Activated CD4-positive, alpha-beta T cell treated with anti-CD3 and anti-CD28 coated beads, Interleukin-2, amount 10 ng/mL, durations not matched to agents 24 days and 14 days (primary cell): ENCODE results near the gene MFSD12. TPM values are rescaled to one million over a fixed set of nuclear protein-coding genes. Genes with fewer than 3 reads are reported as not detected.
A peak's percentile ranks its signal among the peaks of the same experiment; 100 is the strongest.

Experiments
- DNase-seq: peaks from one replicate; pipeline ENCODE4 v3.0.0; 2022
- H3K27ac Mint-ChIP-seq: one replicate; pipeline ENCODE4 v1.8.0; 2022; ENCODE audit warnings: mild to moderate bottlenecking, mixed read lengths
- H3K27me3 Mint-ChIP-seq: one replicate; pipeline ENCODE4 v1.8.0; 2022; ENCODE audit warnings: mixed read lengths
- H3K36me3 Mint-ChIP-seq: one replicate; pipeline ENCODE4 v1.8.0; 2022; ENCODE audit warnings: low read depth, mild to moderate bottlenecking, mixed read lengths
- H3K4me1 Mint-ChIP-seq: one replicate; pipeline ENCODE4 v1.8.0; 2021; ENCODE audit warnings: mixed read lengths
- H3K4me3 Mint-ChIP-seq: one replicate; pipeline ENCODE4 v1.8.0; 2022; ENCODE audit warnings: mild to moderate bottlenecking, moderate library complexity, mixed read lengths
- H3K9me3 Mint-ChIP-seq: one replicate; pipeline ENCODE4 v1.8.0; 2021; ENCODE audit warnings: mixed read lengths
- intact Hi-C: fragments of 100-400 bp; cut with micrococcal nuclease; formaldehyde crosslinking; loops from one replicate; pipeline ENCODE4 v1.15.1; 2023
- total RNA-seq: library from RNA; stranded (reverse); gene quantifications from 2 replicates; pipeline ENCODE4 v1.2.3, GENCODE V29; 2022

MFSD12 gene
- total RNA-seq, 1 donor from 2014 or later = 119 TPM

DNA sequence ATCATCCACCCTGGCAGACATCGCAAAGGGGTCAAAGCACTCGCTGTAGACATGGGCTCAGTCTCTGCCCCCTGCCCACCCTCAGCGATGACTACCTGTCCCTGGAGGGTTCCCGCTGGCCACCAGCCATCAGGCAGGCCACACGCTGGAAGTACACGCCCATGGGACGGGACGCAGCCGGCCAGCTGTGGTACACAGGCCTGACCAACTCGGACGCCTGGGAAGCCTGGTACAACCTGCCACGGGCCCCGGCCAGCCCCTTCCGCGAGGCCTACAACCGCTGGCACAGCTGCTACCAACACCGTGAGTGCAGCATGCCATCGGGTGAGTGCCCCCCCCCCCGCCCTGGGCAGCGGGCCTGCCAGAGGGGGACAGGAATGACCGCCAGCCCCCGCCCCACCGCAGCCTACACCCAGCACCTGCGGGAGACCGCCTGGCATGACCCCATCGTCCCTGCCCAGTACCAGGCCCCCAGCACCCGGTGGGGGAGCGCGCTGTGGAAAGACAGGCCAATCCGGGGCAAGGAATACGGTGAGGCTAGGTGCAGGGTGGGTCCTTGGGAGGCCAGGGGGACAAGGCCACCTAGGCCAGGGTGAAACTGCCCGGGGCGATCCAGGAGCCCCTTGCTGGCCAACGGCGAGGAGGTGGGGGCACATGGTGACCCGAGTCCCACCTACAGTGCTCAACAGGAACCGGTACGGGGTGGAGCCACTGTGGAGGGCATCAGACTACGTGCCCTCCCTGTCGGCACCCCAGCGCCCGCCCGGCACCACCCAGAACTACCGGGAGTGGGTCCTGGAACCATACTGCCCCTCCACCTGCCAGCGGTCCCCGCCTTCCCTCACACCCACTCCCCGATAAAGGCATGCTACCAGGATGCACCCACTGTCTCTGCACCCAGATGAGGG, 14.0 kb downstream of the MFSD12 start:
- H3K27ac Mint-ChIP-seq = no peak overlapping the region
- H3K4me3 Mint-ChIP-seq = no peak overlapping the region
- intact Hi-C loops = no loop called here
- no peaks in the 10 kb centered on the region for H3K27me3 Mint-ChIP-seq
- no peaks in the 10 kb centered on the region for H3K9me3 Mint-ChIP-seq
- peaks cover 24% of the 10 kb centered on the region for H3K36me3 Mint-ChIP-seq
- H3K4me1 Mint-ChIP-seq = peaks cover 8% of the 10 kb centered on the region
- no peak for DNase-seq

DNA sequence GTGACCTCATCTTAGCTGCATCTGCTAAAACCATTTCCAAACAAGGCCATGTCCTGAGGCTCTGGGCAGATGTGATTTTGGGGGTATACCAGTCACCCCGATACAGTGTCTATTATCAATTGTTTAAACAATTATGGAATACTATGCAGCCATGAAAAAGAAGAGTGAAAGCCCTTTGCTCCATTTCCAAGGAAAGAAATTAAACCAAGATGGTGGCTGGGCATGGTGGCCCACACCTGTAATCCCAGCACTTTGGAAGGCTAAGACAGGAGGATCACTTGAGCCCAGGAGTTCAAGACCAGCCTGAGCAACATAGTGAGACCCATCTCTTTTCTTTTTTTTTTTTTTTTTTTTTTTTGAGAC, 17.6 kb downstream of the MFSD12 start:
- DNase-seq = no peak
- no peaks in the 10 kb centered on the region for H3K9me3 Mint-ChIP-seq
- no peak overlapping the region for H3K4me3 Mint-ChIP-seq
- H3K27me3 Mint-ChIP-seq = no peaks in the 10 kb centered on the region
- H3K36me3 Mint-ChIP-seq = peaks cover 24% of the 10 kb centered on the region
- peaks cover 2% of the 10 kb centered on the region for H3K4me1 Mint-ChIP-seq
- no peak overlapping the region for H3K27ac Mint-ChIP-seq
- intact Hi-C loops = no loop called here

DNA sequence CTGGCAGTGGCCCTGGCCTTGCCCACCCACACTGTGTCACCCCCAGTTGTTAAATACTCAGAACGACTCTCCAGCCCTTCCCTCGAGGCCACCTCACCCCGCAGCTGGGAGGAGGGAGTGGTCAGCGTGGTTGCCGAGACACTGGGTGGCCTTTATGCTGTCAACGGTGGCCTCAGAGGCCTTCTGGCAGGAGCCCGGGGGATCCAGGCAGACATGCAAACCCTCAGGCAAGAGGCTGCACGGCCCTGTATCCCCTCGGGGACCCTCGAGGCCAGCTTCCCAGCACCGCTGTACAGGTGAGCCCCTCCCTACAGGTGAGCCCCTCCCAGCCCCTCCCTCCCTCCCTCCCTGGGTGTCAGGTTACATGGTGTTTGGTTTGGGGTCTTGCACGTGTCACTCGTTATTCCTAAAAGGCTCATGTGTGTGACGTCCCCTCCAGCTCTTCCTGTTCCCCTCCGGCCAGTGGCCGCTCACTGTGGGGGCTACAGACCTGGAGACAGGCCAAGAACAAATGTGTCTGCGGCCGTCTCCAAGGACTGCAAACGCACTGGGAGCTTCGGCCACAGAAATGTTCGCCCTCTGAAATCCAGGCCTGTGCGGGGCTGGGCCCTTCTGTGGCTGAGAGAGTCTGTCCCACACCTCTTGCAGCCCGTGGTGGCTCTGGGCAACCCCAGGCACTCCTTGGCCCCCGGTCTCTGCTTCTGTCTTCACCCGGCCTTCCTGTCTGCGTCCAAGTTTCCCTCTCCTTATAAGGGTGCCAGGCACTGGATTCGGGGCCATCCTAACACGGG, 18.2 kb downstream of the MFSD12 start, which contains the start of gene TEKTIP1:
Gene TEKTIP1, plus strand, starts transcription at position 210 of the 791 bp plus-strand sequence. Its CDS starts 4 bp downstream, at position 214.
- no peak within 1 kb of the TSS for H3K27ac Mint-ChIP-seq

DNA sequence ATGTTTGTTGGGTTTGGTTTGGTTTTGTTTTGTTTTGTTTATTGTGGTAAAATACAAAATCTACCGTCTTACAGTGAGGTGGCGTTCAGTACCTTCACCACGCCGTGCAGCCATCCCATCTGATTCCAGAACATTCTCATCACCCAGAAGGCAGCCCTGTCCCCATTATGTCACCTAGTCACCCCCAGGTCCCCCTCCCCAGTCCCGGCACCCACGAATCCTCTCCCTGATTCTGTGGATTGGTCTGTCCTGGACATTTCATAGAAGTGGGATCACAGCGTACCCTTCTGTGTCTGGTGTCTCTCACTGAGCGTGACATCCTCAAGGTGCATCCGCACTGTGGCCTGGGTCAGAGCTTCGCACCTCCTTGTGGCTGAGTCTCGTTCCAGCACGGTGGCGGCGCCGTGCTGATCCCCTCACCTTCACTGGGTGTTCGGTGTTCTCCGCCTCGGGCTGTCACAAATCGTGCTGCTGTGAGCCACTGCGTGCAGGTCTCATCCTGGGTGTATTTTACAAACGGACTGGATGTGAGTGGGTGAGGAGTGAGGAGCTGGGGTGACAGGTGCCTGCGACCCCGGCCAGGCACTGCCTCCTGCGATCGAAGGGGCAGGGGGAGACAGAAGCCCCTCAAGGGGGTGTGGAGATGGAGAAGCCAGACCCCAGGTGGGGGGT, 19.0 kb downstream of the MFSD12 start:
- DNase-seq = no peak
- Mint-ChIP-seq H3K4me1 (peaks cover 2% of the 10 kb centered on the region), H3K27ac (no peak overlapping the region), H3K9me3 (no peaks in the 10 kb centered on the region), H3K27me3 (no peaks in the 10 kb centered on the region), H3K36me3 (peaks cover 31% of the 10 kb centered on the region), H3K4me3 (no peak overlapping the region)
- intact Hi-C loops = no loop called here

More for the DNA sequence above, 18.2 kb downstream of the MFSD12 start, which contains the start of gene TEKTIP1:
- H3K9me3 Mint-ChIP-seq = no peaks in the 10 kb centered on the region
- intact Hi-C loops = no loop called here
- peaks cover 2% of the 10 kb centered on the region for H3K4me1 Mint-ChIP-seq
- H3K27me3 Mint-ChIP-seq = no peaks in the 10 kb centered on the region
- DNase-seq = no peak
- H3K4me3 Mint-ChIP-seq = no peak within 1 kb of the TSS
- peaks cover 27% of the 10 kb centered on the region for H3K36me3 Mint-ChIP-seq

DNA sequence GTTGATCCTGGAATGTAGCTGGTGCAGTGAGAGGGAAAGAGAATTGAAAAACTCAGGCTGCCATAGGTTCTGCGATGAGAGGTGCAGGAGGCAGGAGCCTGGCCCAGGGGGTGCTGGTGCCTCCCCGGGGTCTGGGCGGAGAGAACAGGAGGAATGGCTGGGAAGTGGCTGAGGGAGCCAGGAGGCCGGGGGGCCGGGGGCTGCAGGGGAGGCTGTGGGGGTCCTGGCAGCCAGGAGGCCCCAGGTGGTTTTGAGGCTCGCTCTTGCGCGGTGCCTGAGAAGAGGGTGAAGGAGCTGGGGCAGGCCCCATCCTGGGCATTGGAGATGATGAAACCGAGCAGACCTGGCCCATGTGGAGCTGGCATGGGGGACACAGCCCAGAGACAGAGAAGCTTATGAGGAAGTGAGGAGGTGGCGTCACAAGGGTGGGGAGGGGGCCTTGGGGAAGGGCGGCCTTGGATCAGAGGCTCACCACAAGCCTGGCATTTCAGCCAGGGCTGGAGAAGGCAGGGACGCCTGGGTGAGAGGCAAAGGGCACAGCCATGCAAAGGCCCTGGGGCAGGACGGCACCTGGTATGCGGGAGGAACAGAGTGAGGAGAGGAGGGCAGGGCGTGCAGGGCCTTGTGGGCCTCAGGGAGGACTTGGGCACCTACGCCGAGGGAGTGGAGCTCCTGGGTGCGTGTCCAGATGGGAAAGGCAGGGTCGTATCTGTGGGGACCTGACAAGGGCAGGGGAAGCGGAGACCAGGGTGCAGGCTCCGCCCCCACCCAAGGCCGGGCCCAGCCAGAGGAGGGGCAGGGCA, 19.7 kb downstream of the MFSD12 start:
- Mint-ChIP-seq H3K4me1 (peaks cover 2% of the 10 kb centered on the region), H3K9me3 (no peaks in the 10 kb centered on the region), H3K4me3 (no peak overlapping the region), H3K27ac (no peak overlapping the region), H3K36me3 (peaks cover 31% of the 10 kb centered on the region), H3K27me3 (no peaks in the 10 kb centered on the region)
- intact Hi-C loops = no loop called here
- no peak for DNase-seq

DNA sequence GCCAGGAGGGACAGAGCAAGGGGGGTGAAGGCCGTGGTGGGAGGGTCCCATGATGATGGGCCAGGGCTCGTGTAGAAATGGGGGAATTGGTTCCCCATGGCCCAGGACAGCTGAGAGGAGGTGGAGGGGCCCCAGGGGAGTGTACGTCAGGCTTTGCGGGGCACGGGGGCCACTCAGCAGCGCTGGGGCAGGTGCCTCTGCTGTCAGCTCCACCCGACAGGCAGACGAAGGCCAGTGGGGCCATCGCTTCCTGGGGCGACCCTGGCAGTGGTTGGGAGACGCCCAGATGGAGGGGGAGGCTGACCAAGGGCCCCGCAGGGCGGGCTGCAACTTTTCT, 20.3 kb downstream of the MFSD12 start:
- Mint-ChIP-seq H3K27ac (peak overlapping the region; percentile 58), H3K4me3 (no peak overlapping the region), H3K4me1 (peaks cover 2% of the 10 kb centered on the region), H3K9me3 (no peaks in the 10 kb centered on the region), H3K36me3 (peaks cover 34% of the 10 kb centered on the region), H3K27me3 (no peaks in the 10 kb centered on the region)
- intact Hi-C loops = no loop called here
- no peak for DNase-seq

DNA sequence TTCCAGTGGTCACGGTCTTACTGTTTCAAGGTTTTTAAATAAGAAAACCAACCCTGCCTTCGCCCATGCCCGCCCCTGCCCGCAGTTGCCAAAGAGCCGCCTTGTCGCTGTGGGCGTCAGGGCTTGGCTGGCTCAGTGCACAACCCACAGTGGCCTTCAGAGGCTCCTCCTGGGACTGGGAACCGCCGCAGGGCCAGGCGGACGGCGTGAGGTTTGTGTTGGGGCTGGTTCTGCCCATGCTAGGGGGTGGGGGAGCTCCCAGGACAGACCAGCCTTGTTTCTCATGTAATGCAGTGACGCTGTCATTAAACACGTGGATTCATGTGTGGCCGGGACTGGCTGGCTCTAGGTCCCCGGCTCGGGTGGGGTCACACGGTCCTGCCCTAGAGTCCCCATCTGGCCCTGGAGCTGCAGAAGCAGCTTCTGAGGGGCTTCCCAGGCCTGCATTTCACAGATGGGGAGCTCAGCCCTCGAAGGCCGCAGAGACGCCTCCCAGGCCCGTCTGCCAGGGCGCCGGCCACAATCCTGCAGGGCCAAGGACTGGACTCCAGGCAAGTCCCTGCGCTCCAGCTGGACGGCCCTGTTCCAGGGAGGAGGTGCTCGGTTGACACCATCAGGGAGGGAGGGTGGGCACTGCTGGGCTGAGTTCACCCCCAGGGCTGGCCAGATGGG, 20.8 kb downstream of the MFSD12 start:
- no peak for DNase-seq
- peaks cover 34% of the 10 kb centered on the region for H3K36me3 Mint-ChIP-seq
- peaks cover 2% of the 10 kb centered on the region for H3K4me1 Mint-ChIP-seq
- H3K4me3 Mint-ChIP-seq = no peak overlapping the region
- intact Hi-C loops = no loop called here
- H3K9me3 Mint-ChIP-seq = no peaks in the 10 kb centered on the region
- H3K27me3 Mint-ChIP-seq = no peaks in the 10 kb centered on the region
- H3K27ac Mint-ChIP-seq = no peak overlapping the region

DNA sequence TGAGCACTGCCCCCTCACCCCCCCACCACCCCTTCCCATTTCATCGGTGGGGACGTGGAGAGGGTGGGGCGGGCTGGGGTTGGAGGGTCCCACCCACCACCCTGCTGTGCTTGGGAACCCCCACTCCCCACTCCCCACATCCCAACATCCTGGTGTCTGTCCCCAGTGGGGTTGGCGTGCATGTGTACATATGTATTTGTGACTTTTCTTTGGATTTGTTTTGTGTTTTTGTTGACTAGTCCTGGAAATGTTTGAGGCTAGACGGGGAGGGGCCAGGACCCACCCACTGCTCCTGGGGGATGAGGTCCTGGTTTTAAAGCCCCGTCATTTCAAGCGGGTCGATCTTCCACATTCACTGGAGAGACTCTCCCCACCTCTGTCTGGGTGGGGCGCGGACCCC, 21.4 kb downstream of the MFSD12 start:
- intact Hi-C loops = no loop called here
- peaks cover 40% of the 10 kb centered on the region for H3K36me3 Mint-ChIP-seq
- DNase-seq = no peak
- H3K27me3 Mint-ChIP-seq = no peaks in the 10 kb centered on the region
- no peaks in the 10 kb centered on the region for H3K9me3 Mint-ChIP-seq
- H3K4me1 Mint-ChIP-seq = peaks cover 2% of the 10 kb centered on the region
- H3K27ac Mint-ChIP-seq = peak overlapping the region; percentile 52
- no peak overlapping the region for H3K4me3 Mint-ChIP-seq

DNA sequence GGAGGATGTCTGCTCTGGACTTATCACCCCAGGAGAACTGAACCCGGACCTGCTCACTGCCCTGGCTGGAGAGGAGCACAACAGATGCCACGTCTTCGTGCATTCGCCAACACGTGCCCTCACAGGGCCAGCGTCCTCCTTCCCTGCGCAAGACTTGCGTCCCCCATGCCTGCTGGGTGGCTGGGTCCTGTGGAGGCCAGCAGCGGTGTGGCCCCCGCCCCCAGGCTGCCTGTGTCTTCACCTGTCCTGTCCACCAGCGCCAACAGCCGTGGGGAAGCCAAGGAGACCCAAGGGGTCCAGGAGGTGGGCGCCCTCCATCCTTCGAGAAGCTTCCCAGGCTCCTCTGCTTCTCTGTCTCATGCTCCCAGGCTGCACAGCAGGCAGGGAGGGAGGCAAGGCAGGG, 21.8 kb downstream of the MFSD12 start:
- DNase-seq = no peak
- Mint-ChIP-seq H3K36me3 (peaks cover 40% of the 10 kb centered on the region), H3K4me1 (peaks cover 2% of the 10 kb centered on the region), H3K27ac (no peak overlapping the region), H3K9me3 (no peaks in the 10 kb centered on the region), H3K4me3 (no peak overlapping the region), H3K27me3 (no peaks in the 10 kb centered on the region)
- intact Hi-C loops = no loop called here

DNA sequence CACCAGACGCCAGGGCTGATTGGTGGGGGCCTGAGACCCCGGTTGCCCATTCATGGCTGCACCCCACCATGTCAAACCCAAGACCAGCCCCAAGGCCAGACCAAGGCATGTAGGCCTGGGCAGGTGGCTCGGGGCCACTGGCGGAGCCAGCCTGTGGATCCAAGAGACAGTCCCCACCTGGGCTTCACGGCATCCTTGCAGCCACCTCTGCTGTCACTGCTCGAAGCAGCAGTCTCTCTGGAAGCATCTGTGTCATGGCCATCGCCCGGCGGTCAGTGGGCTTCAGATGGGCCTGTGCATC, 22.2 kb downstream of the MFSD12 start:
- H3K27ac Mint-ChIP-seq = no peak overlapping the region
- H3K9me3 Mint-ChIP-seq = no peaks in the 10 kb centered on the region
- intact Hi-C loops = no loop called here
- no peak overlapping the region for H3K4me3 Mint-ChIP-seq
- peaks cover 40% of the 10 kb centered on the region for H3K36me3 Mint-ChIP-seq
- peaks cover 2% of the 10 kb centered on the region for H3K4me1 Mint-ChIP-seq
- DNase-seq = no peak
- H3K27me3 Mint-ChIP-seq = no peaks in the 10 kb centered on the region

DNA sequence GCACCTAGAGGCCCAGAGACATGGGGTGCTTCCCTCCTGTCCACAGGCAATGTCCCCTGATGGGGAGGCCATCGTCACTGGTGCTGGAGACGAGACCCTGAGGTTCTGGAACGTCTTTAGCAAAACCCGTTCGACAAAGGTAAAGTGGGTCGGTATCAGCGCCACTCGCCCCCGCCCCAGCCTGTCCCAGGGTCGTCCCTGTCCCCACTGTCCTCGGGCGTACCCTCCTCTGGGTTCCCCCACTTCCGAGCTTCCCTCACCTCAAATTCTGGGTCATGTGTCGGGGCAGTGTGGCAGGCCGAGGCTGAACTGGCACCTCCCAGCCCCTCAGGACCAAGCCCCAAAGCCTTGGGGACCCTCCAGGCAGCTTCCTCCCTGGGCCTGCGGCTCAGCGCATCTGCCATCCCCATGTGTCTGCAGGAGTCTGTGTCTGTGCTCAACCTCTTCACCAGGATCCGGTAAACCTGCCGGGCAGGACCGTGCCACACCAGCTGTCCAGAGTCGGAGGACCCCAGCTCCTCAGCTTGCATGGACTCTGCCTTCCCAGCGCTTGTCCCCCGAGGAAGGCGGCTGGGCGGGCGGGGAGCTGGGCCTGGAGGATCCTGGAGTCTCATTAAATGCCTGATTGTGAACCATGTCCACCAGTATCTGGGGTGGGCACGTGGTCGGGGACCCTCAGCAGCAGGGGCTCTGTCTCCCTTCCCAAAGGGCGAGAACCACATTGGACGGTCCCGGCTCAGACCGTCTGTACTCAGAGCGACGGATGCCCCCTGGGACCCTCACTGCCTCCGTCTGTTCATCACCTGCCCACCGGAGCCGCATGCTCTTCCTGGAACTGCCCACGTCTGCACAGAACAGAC, 22.8 kb downstream of the MFSD12 start:
- Mint-ChIP-seq H3K9me3 (no peaks in the 10 kb centered on the region), H3K4me1 (peaks cover 2% of the 10 kb centered on the region), H3K4me3 (no peak overlapping the region), H3K36me3 (peaks cover 38% of the 10 kb centered on the region), H3K27me3 (no peaks in the 10 kb centered on the region), H3K27ac (no peak overlapping the region)
- DNase-seq = no peak
- intact Hi-C loops = no loop called here

DNA sequence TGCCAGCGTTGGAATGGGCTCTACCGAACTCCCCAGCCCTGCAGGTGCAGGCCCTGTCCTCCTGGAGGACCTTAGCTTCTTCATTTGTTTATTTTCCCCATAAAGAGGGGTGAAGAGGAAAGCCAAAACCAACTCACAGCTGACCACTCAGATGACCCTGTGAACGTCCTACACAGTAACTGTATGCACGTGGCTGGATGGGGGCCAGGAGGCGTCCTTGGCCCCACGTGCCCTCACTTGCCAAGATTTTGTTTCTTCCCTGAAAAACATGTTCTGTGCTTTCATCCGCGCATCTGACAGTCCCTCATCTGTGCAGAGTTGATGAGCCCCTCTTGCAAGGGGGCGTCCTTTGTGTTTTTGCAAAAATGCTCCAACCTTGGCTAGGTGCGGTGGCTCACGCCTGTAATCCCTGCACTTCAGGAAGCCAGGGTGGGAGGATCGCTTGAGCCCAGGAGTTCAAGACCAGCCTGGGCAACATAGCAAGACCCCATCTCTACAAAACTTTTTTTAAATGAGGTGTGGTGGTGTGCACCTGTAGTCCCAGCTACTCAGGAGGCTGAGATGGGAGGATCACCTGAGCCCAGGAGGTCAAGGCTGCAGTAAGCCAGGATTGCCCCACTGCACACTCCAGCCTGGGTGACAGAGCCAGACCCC, 23.7 kb downstream of the MFSD12 start:
- no peaks in the 10 kb centered on the region for H3K27me3 Mint-ChIP-seq
- intact Hi-C loops = no loop called here

More for the DNA sequence above, 23.7 kb downstream of the MFSD12 start:
- Mint-ChIP-seq H3K36me3 (peaks cover 33% of the 10 kb centered on the region), H3K4me3 (no peak overlapping the region), H3K27ac (no peak overlapping the region), H3K9me3 (no peaks in the 10 kb centered on the region), H3K4me1 (peaks cover 2% of the 10 kb centered on the region)
- DNase-seq = no peak
